Liver (tissue), 3 donors: Measurements from ENCODE around the gene REC114.

Experiments used
- ATF3 ChIP-seq: IDR thresholded peaks from 2 replicates; pipeline ENCODE4 v1.6.1; 2016; ENCODE audit warnings: antibody characterized with exemption
- CTCF ChIP-seq: fragments of 150-350 bp; IDR thresholded peaks from 2 replicates; pipeline ENCODE4 v1.5.1; 2017; ENCODE audit warnings: improper control_type of control experiment, low read depth, low read length; ENCODE audit not compliant: missing input control
- EGR1 ChIP-seq, 2 donors: IDR thresholded peaks; 2 replicates each; pipeline ENCODE4 v1.6.1; 2016 to 2018; ENCODE audit warnings: antibody characterized with exemption in 2 of 2, low read depth in 2 of 2
- GABPA ChIP-seq, 2 donors: IDR thresholded peaks in 1 of 2; conservative IDR thresholded peaks in 1 of 2; 2 replicates each; pipeline ENCODE4 v1.6.1; 2016; ENCODE audit warnings: antibody characterized with exemption in 2 of 2, mild to moderate bottlenecking in 1 of 2, moderate library complexity in 1 of 2
- HNF4G ChIP-seq: IDR thresholded peaks from 2 replicates; pipeline ENCODE4 v1.6.1; 2016; ENCODE audit warnings: antibody characterized with exemption
- JUND ChIP-seq, 2 donors: IDR thresholded peaks; 2 replicates each; pipeline ENCODE4 v1.6.1; 2016; ENCODE audit warnings: antibody characterized with exemption in 2 of 2
- NR2F2 ChIP-seq: IDR thresholded peaks from 2 replicates; pipeline ENCODE4 v1.6.1; 2016; ENCODE audit warnings: antibody characterized with exemption
- RAD21 ChIP-seq, 2 donors: IDR thresholded peaks; 2 replicates each; pipeline ENCODE4 v1.6.1; 2016; ENCODE audit warnings: antibody characterized with exemption in 2 of 2, mild to moderate bottlenecking in 2 of 2
- REST ChIP-seq: IDR thresholded peaks from 2 replicates; pipeline ENCODE4 v1.6.1; 2016; ENCODE audit warnings: antibody characterized with exemption, mild to moderate bottlenecking
- TAF1 ChIP-seq: conservative IDR thresholded peaks from 2 replicates; pipeline ENCODE4 v1.6.1; 2016; ENCODE audit warnings: antibody characterized with exemption, mild to moderate bottlenecking
- ZBTB33 ChIP-seq: IDR thresholded peaks from 2 replicates; pipeline ENCODE4 v1.6.1; 2016; ENCODE audit warnings: antibody characterized with exemption
- TF ChIP-seq, protein P1 (sequence below): IDR thresholded peaks from 2 replicates; pipeline ENCODE4 v1.6.1; 2016; ENCODE audit warnings: antibody characterized with exemption
- donor health status: healthy.
- donor health status: healthy.

DNA sequence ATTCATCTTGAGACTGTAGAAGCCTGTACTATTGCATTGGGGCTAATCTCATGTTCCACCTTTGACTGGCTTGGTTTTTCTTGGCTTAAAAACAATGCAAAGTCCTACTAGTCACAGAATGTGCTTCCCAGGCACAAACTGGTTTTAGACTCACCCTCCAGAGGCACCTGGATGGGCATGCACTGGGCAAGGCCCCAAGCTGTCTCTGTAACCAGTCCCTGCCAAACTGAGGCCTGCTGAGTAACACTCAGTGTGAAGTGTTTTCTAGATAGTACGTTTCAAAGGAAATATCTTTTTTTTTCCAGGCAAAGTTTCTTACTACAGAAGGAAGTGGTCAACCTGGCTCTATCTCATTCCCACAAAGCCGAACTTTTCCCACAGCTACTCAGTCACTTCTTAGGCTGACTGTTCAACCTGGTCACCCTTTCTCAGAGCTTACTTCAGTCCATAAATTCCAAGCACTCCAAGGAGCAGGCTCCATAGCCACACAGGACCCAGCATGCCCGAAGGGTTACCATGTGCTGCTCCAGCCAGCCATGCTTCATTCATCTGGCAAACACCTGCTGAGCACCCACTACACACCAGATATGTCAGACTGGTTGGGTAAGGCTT is 132.8 kb downstream of the REC114 start:
- TF ChIP-seq CTCF (no peak), TAF1 (no peak), EGR1 (IDR thresholded peaks at IDR 0.05; ENCODE audit: low read depth in 2 of 2) (no peak), ATF3 (no peak), JUND (IDR thresholded peaks at IDR 0.05) (no peak), ZBTB33 (no peak), GABPA (IDR thresholded peaks at IDR 0.05 in 1 of 2, conservative IDR thresholded peaks at IDR 0.05 in 1 of 2) (no peak), RAD21 (IDR thresholded peaks at IDR 0.05) (no peak), NR2F2 (no peak), REST (no peak), HNF4G (no peak)
- TF ChIP-seq, protein P1, sequence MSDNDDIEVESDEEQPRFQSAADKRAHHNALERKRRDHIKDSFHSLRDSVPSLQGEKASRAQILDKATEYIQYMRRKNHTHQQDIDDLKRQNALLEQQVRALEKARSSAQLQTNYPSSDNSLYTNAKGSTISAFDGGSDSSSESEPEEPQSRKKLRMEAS: no peak
